Amniotic stem cell (primary cell): ENCODE results near the gene GPR31.
"Not testable (repeated sequence)": the region's sequence is repeated elsewhere in the genome, so short reads cannot be mapped to it uniquely, and the experiment has no call there.

ENCODE experiments used
- DNase-seq: peaks from one replicate; lab custom pipeline; 2025; lab: John Stamatoyannopoulos, UW

The GPR31 gene

GRCh38 chr6:167157863-167158262, at the start of gene GPR31:
Gene GPR31 (minus strand): TSS chr6:167157980. CDS start chr6:167157831, 149 bp downstream.
- DNase-seq, result no peak

GRCh38 chr6:167207527-167207926, 49.7 kb upstream of the GPR31 start:
- no peak for DNase-seq

DNA sequence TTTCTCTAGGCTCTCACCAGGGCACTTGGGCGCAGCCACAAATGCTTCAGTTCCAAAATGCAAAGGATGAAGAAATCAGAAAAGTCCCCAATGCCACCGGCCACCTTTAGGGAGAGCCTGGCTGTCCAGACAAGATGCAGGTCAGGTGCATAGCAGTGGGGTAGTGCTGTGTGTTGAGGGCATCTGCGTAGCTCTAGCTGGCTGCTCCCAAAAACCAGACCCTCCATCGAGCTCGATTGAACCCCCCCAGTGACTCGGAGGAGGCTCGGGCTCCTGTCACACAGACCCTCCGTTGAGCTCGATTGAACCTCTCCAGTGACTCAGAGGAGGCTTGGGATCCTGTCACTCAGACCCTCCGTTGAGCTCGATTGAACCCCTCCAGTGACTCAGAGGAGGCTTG, 47.5 kb upstream of the GPR31 start:
- DNase-seq, result not testable (repeated sequence)

GRCh38 chr6:167204059-167204348, 46.2 kb upstream of the GPR31 start:
- DNase-seq, result not testable (repeated sequence)

DNA sequence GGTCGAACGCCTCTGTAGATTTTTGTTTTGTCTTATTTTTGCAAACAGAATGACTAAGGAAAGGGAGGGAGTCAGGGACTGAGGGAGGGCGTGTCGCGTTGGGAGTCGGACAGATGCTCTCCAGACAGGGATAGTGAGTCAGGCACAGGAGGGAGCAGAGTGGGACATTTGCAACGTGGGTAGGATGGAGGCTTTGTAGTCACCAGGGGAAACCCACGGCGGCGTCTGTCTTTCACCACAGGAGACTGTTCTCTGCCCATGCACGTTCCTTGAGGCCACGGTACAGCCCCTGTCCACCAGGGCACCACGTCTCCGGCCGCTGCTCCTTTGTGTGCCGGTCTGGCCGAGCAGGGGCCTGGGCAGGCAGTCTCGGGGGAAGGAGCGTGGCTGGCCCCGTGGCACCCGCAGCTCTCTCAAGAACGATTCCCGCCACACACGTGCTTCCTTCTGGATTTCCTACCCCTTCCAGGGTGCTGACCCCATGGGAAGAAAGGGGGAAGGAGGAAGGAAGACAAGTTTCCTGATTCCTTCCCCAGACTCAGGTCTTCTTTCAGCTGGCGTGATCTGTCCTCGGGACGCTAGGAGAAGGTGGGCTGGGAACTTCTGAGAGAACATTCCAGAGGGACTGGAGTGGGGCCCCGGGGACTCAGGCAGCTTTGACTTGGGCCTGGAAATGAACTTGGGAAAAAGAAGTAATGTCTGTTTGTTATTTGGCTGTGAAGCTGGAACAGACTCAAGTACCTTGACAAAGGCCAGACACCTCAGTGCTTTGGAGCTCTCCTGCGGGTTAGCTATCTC, 45.7 kb upstream of the GPR31 start:
- DNase-seq, result not testable (repeated sequence)

GRCh38 chr6:167202613-167203012, 44.8 kb upstream of the GPR31 start:
- DNase-seq, result not testable (repeated sequence)

DNA sequence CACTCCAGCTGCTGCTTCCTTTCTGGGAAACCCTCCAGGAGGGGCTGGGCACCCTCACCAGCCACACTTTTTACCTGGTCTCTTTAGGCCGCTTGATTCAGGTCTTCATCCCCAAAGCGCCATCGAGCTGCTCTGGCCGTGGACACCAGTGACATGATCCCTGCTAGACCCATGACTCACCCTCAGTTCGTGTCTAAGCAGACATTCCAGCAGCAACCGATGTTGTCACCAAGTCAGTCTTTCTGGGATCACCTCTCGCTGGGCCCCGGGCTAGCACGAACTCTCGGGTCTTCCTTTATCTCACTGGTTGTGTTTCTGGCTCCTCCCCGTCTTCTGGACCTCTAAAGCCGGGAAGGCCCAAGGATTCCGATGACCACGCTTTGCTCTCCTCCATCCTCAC, 43.0 kb upstream of the GPR31 start:
- no peak for DNase-seq

- not testable (repeated sequence) for DNase-seq
These were observed 38.3 kb upstream of the GPR31 start for GRCh38 chr6:167195941-167196610.

GRCh38 chr6:167193515-167194125, 35.8 kb upstream of the GPR31 start:
- DNase-seq, result not testable (repeated sequence)

DNA sequence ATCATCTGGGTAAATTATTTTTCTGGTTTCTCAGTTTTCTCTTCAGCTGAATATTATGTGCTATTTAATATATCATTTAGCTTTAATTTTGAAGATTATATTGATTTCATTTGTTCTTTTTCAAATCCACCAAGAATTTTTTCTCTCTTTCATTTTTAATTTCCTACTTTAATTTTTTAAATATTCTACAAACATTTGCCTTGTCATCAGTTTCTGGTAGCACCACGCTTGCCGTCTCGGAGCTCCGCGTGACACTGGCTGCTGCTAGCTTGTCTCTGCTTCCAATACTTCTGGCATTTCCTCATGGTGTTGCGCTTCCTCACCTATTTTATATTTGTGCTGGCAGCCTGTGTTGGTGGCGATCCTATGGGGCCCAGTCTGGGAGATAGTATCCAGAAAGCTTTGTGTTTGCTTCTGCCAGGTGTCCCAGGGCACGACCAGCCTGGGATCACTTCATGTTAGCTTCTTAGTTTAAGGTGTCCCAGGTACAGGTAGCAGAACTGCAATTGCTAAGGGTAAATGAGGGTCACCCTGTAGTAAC, 33.3 kb upstream of the GPR31 start:
- DNase-seq, result not testable (repeated sequence)

DNA sequence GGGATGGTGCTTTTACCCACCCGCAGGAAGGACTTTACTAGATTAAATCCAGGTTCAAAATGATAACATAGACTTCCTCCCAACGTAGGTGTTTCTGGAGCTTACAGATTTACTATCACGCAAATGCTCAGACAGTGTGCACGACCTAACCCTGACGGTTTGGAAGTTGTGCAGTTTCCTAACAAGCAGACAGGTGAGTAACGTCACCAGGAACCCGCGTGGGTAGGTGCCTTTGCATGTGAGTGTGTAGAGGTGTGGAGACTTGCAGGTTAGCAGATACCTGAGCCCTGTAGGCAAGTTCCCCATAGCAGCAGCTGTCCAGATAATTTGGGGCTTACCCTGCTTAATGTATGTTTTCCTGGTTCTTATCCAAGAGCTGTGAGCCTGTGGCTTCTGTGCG, 29.5 kb upstream of the GPR31 start:
- not testable (repeated sequence) for DNase-seq

GRCh38 chr6:167185101-167185500, 27.3 kb upstream of the GPR31 start:
- not testable (repeated sequence) for DNase-seq

DNA sequence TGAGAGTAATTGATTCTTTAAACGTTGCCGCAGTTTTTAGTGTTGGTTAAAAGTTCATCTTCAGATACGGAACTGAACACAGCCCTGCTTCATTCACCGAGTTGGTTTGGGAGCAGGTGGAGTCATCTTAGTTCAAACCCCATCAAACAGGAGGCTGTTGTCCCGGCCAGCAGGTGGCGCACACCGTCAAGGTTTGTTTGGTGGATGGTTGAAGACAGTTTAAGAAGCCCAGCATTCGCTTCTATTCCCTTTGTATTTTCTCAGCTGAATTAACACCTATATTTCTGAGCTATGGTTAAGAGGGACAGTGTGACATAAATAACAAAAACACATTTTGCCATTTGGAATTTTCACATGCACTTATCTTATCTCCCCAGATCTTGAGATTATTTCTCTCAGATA, 25.1 kb upstream of the GPR31 start:
- not testable (repeated sequence) for DNase-seq

GRCh38 chr6:167181351-167181750, 23.6 kb upstream of the GPR31 start:
- not testable (repeated sequence) for DNase-seq

- DNase-seq, result not testable (repeated sequence)
These were observed 22.3 kb upstream of the GPR31 start for GRCh38 chr6:167180086-167180485.

GRCh38 chr6:167178896-167179655, 21.3 kb upstream of the GPR31 start:
- not testable (repeated sequence) for DNase-seq

GRCh38 chr6:167177271-167177670, 19.5 kb upstream of the GPR31 start:
- DNase-seq, result not testable (repeated sequence)

GRCh38 chr6:167172011-167172410, 14.2 kb upstream of the GPR31 start:
- DNase-seq, result not testable (repeated sequence)

GRCh38 chr6:167171300-167171699, 13.5 kb upstream of the GPR31 start:
- DNase-seq, result not testable (repeated sequence)

DNA sequence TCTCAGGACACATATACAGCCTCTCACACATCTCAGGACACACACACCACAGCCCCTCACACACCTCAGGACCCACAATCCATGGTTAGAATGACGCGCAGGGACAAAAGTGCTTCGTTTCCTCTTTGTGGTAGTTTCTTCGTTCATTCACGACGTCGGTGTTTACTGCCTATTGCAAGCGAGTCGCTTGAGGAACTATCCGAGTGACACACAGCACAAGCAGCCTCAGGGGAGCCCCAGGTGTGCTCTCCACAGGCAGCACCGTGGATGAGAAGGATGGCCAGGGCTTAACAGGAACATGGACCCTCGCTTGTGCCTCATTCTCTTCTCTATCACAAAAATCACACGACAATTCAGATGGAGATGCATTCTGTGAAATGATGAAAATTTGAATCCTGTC, 12.1 kb upstream of the GPR31 start:
- not testable (repeated sequence) for DNase-seq

- not testable (repeated sequence) for DNase-seq
These were observed 10.5 kb upstream of the GPR31 start for GRCh38 chr6:167168296-167168695.

GRCh38 chr6:167167699-167168098, 9.9 kb upstream of the GPR31 start:
- DNase-seq, result not testable (repeated sequence)
